H9 (cell line): ENCODE measurements around the gene RCOR3. TPM values are rescaled to one million over a fixed set of nuclear protein-coding genes. Genes with fewer than 3 reads are reported as not detected.
A peak's percentile ranks its signal among the peaks of the same experiment; 100 is the strongest.

Experiments used
- DNase-seq: peaks from one replicate; pipeline ENCODE4 v3.0.0-alpha.2; 2017
- H2AFZ ChIP-seq: one replicate; pipeline ENCODE4 v1.6.1; 2013; ENCODE audit warnings: mild to moderate bottlenecking, low read length, control low read depth, moderate library complexity
- H2AK5ac ChIP-seq: 2 replicates; pipeline ENCODE4 v1.6.1; 2013; ENCODE audit warnings: low read length, control low read depth, mixed read lengths; ENCODE audit not compliant: insufficient read length
- H2BK120ac ChIP-seq: one replicate; pipeline ENCODE4 v1.6.1; 2013; ENCODE audit warnings: low read depth, mild to moderate bottlenecking, low read length, control low read depth, inconsistent platforms; ENCODE audit not compliant: poor library complexity, severe bottlenecking
- H2BK12ac ChIP-seq: 2 replicates; pipeline ENCODE4 v1.6.1; 2013; ENCODE audit warnings: low read length, control low read depth, mixed read lengths, low read depth; ENCODE audit not compliant: insufficient read length
- H2BK15ac ChIP-seq: 2 replicates; pipeline ENCODE4 v1.6.1; 2013; ENCODE audit warnings: low read depth, low read length, control low read depth
- H2BK20ac ChIP-seq: one replicate; pipeline ENCODE4 v1.6.1; 2013; ENCODE audit warnings: low read depth, mild to moderate bottlenecking, low read length, control low read depth, inconsistent platforms; ENCODE audit not compliant: poor library complexity, severe bottlenecking
- H2BK5ac ChIP-seq: 2 replicates; pipeline ENCODE4 v1.6.1; 2013; ENCODE audit warnings: low read length, control low read depth, mixed read lengths; ENCODE audit not compliant: insufficient read length
- H3K14ac ChIP-seq: 2 replicates; pipeline ENCODE4 v1.6.1; 2013; ENCODE audit warnings: low read length, control low read depth; ENCODE audit not compliant: insufficient read depth
- H3K18ac ChIP-seq: 2 replicates; pipeline ENCODE4 v1.6.1; 2013; ENCODE audit warnings: low read depth, mild to moderate bottlenecking, mixed read lengths, low read length, control low read depth; ENCODE audit not compliant: insufficient read length
- H3K23ac ChIP-seq: 2 replicates; pipeline ENCODE4 v1.6.1; 2013; ENCODE audit warnings: low read length, control low read depth, mixed read lengths, low read depth; ENCODE audit not compliant: insufficient read length
- H3K23me2 ChIP-seq: 2 replicates; pipeline ENCODE4 v1.6.1; 2013; ENCODE audit warnings: low read depth, mild to moderate bottlenecking, mixed read lengths, low read length, control low read depth; ENCODE audit not compliant: insufficient read length, poor library complexity, severe bottlenecking
- H3K27ac ChIP-seq: 2 replicates; pipeline ENCODE4 v1.5.1; 2013; ENCODE audit warnings: low read length, control low read depth, mixed read lengths, low read depth; ENCODE audit not compliant: insufficient read length
- H3K27me3 ChIP-seq: 2 replicates; pipeline ENCODE4 v1.6.1; 2013; ENCODE audit warnings: low read length, control low read depth, inconsistent platforms; ENCODE audit not compliant: insufficient read depth
- H3K4ac ChIP-seq: 2 replicates; pipeline ENCODE4 v1.6.1; 2013; ENCODE audit warnings: low read depth, mild to moderate bottlenecking, control low read depth, inconsistent platforms, low read length, moderate library complexity
- H3K4me1 ChIP-seq: 2 replicates; pipeline ENCODE4 v1.6.1; 2013; ENCODE audit warnings: low read length, control low read depth, inconsistent platforms; ENCODE audit not compliant: insufficient read depth
- H3K4me2 ChIP-seq: 2 replicates; pipeline ENCODE4 v1.6.1; 2013; ENCODE audit warnings: low read length, control low read depth, mixed read lengths; ENCODE audit not compliant: insufficient read length, insufficient read depth
- H3K56ac ChIP-seq: 2 replicates; pipeline ENCODE4 v1.6.1; 2013; ENCODE audit warnings: low read depth, mild to moderate bottlenecking, mixed read lengths, low read length, control low read depth; ENCODE audit not compliant: insufficient read length
- H3K79me1 ChIP-seq: 2 replicates; pipeline ENCODE4 v1.6.1; 2013; ENCODE audit warnings: low read depth, mild to moderate bottlenecking, moderate library complexity, low read length, control low read depth, inconsistent platforms; ENCODE audit not compliant: insufficient read depth, poor library complexity, severe bottlenecking
- H3K79me2 ChIP-seq: 2 replicates; pipeline ENCODE4 v1.6.1; 2013; ENCODE audit warnings: low read length, control low read depth, inconsistent platforms; ENCODE audit not compliant: insufficient read depth
- H3K9ac ChIP-seq: 2 replicates; pipeline ENCODE4 v1.6.1; 2013; ENCODE audit warnings: low read length, control low read depth, mixed read lengths; ENCODE audit not compliant: insufficient read length; ENCODE audit errors: extremely low read depth
- H3K9me3 ChIP-seq: one replicate; pipeline ENCODE4 v1.6.1; 2013; ENCODE audit warnings: low read depth, low read length, inconsistent platforms; ENCODE audit not compliant: control insufficient read depth
- H3T11ph ChIP-seq: one replicate; pipeline ENCODE4 v1.6.1; 2013; ENCODE audit warnings: mild to moderate bottlenecking, low read length, control low read depth, inconsistent platforms
- H4K20me1 ChIP-seq: one replicate; pipeline ENCODE4 v1.6.1; 2013; ENCODE audit not compliant: control insufficient read depth, insufficient read length, insufficient read depth
- H4K5ac ChIP-seq: 2 replicates; pipeline ENCODE4 v1.6.1; 2013; ENCODE audit warnings: low read depth, mild to moderate bottlenecking, mixed read lengths, low read length, control low read depth; ENCODE audit not compliant: insufficient read length
- H4K8ac ChIP-seq: replicated peaks from 2 replicates; pipeline ENCODE4 v1.6.1; 2013; ENCODE audit warnings: low read length, control low read depth, mixed read lengths, low read depth; ENCODE audit not compliant: insufficient read length
- H4K91ac ChIP-seq: 2 replicates; pipeline ENCODE4 v1.6.1; 2013; ENCODE audit warnings: low read depth, mild to moderate bottlenecking, moderate library complexity, mixed read lengths, low read length, control low read depth; ENCODE audit not compliant: insufficient read length
- H3K27ac Mint-ChIP-seq, 3 experiments: 2 replicates in 2 of 3; 3 replicates in 1 of 3; pipeline ENCODE4 v1.8.0; 2020 to 2021; ENCODE audit warnings: mixed read lengths in 3 of 3, mild to moderate bottlenecking in 1 of 3, moderate library complexity in 1 of 3
- H3K27me3 Mint-ChIP-seq: 2 replicates; pipeline ENCODE4 v1.8.0; 2021; ENCODE audit warnings: low read depth, mild to moderate bottlenecking, moderate library complexity, mixed read lengths
- H3K36me3 Mint-ChIP-seq, 3 experiments: 2 replicates in 2 of 3; 3 replicates in 1 of 3; pipeline ENCODE4 v1.8.0; 2020 to 2021; ENCODE audit warnings: low read depth in 3 of 3, mixed read lengths in 3 of 3; ENCODE audit not compliant: insufficient read depth in 1 of 3
- H3K4me1 Mint-ChIP-seq, 2 experiments: 2 replicates each; pipeline ENCODE4 v1.8.0; 2020; ENCODE audit warnings: mixed read lengths in 2 of 2
- H3K4me3 Mint-ChIP-seq, 2 experiments: 2 replicates in 1 of 2; 3 replicates in 1 of 2; pipeline ENCODE4 v1.8.0; 2020 to 2021; ENCODE audit warnings: mild to moderate bottlenecking in 2 of 2, mixed read lengths in 2 of 2, moderate library complexity in 1 of 2
- H3K9me3 Mint-ChIP-seq, 2 experiments: 2 replicates in 1 of 2; 3 replicates in 1 of 2; pipeline ENCODE4 v1.8.0; 2020; ENCODE audit warnings: mild to moderate bottlenecking in 2 of 2, mixed read lengths in 2 of 2, moderate library complexity in 1 of 2
- CTCF ChIP-seq: fragments of 200-600 bp; sonication (generic); conservative IDR thresholded peaks from 3 replicates; pipeline ENCODE4 v1.8.0; 2021; ENCODE audit warnings: antibody characterized with exemption, mild to moderate bottlenecking
- WGBS: extraction: QIAGEN DNeasy Blood & Tissue Kit; methylation state at CpG from one replicate; pipeline ENCODE4 v1.1.7; 2013; ENCODE audit warnings: missing lambda C conversion rate, low lambda C conversion rate, mixed read lengths; ENCODE audit not compliant: insufficient read length; ENCODE audit errors: extremely low coverage; 5-methylcytosine and 5-hydroxymethylcytosine counted together
- total RNA-seq: library from RNA; stranded (reverse); gene quantifications from 2 replicates; pipeline ENCODE4 v1.2.1, GENCODE V29; 2021

RCOR3 gene
- total RNA-seq, 1 experiment from 2014 or later = 37.2 TPM

GRCh38 chr1:211323156-211324063, 64.2 kb downstream of the RCOR3 start:
- Histone ChIP-seq H3K4me2 (no peak overlapping the region), H3K4ac (no peak overlapping the region), H3K79me2 (no peaks in the 10 kb centered on the region), H3K23ac (no peak overlapping the region), H3K9me3 (no peaks in the 10 kb centered on the region), H3K27ac (no peak overlapping the region), H4K8ac (no peak overlapping the region), H2BK15ac (no peak overlapping the region), H2BK20ac (no peak overlapping the region), H3K27me3 (no peaks in the 10 kb centered on the region), H4K91ac (no peak overlapping the region), H4K5ac (no peak overlapping the region), H2AK5ac (no peak overlapping the region), H3T11ph (no peak overlapping the region), H3K23me2 (peaks cover 14% of the 10 kb centered on the region), H3K79me1 (no peaks in the 10 kb centered on the region), H3K18ac (no peak overlapping the region), H2BK12ac (no peak overlapping the region), H3K4me1 (peaks cover 3% of the 10 kb centered on the region; the same call in 1 of the 2 replicates), H2BK5ac (no peak overlapping the region), H4K20me1 (no peaks in the 10 kb centered on the region), H2AFZ (no peak overlapping the region), H3K9ac (no peak overlapping the region), H2BK120ac (no peak overlapping the region), H3K56ac (no peak overlapping the region), H3K14ac (no peak overlapping the region)
- no peaks in the 10 kb centered on the region; a peak in 3 of 7 replicates for H3K36me3 Mint-ChIP-seq
- no peaks in the 10 kb centered on the region for H3K9me3 Mint-ChIP-seq
- no CpG with 5 or more reads among the region's 9 CpGs for WGBS
- DNase-seq = peak; percentile 72
- peaks cover 19% of the 10 kb centered on the region for H3K27me3 Mint-ChIP-seq
- H3K4me1 Mint-ChIP-seq = peaks cover 18 to 20% of the 10 kb centered on the region in 2 experiments
- TF ChIP-seq CTCF = peak; percentile 87
- H3K27ac Mint-ChIP-seq = no peak overlapping the region
- H3K4me3 Mint-ChIP-seq = 0 out of 5 replicates have a peak overlapping the region, but pooled peaks of 1 of the 2 experiments have one; percentile 13
